ENCODE measurements around the gene PRDX1.

The PRDX1 gene

GRCh38 chr1:45521413-45522323 is at the start of gene PRDX1:
TSS of gene PRDX1 (minus strand) at chr1:45521884. CDS start at chr1:45519043, 2,841 bp downstream.
- no peaks in the 10 kb centered on the region for H3K9me3 ChIP-seq (ENCODE audit: control insufficient read depth, low read length)
- peak within 1 kb of the TSS; percentile 77 for H3K4me2 ChIP-seq (ENCODE audit: low read length)
- H3K4me3 ChIP-seq (ENCODE audit: low read depth, low read length): peak within 1 kb of the TSS; percentile 86
- no peaks in the 10 kb centered on the region for H3K79me2 ChIP-seq
- no peaks in the 10 kb centered on the region for H3K27me3 ChIP-seq (ENCODE audit: control insufficient read depth, insufficient read depth, low read length)
- H3K9ac ChIP-seq: peak within 1 kb of the TSS; percentile 37
- TF ChIP-seq CTCF (IDR thresholded peaks at IDR 0.05): no peak
- no peaks in the 10 kb centered on the region for H3K4me1 ChIP-seq
- no peaks in the 10 kb centered on the region for H3K36me3 ChIP-seq (ENCODE audit: control insufficient read depth, insufficient read depth, low read length)
- H2AFZ ChIP-seq: peak within 1 kb of the TSS; percentile 90
- peak within 1 kb of the TSS; percentile 76 for H3K27ac ChIP-seq

DNA sequence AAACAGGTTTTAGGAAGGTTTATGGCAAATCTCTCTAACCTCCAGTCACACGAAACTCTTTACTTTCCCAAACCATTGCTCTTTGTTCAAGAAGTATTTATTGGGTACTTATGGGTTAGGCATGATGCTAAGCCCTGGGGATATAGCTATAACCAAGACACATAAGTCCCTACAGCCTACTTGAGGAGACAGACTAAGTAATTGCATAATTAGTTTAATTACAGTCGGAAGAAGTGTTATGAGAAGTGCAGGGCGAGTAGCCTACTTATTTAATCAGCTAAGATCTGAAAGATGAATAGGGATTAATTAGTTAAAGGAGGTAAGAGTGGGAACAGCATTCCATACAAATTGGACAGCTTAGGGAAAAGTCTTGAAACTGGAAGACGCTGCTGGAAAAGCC is 48.9 kb upstream of the PRDX1 start:
- no peak for TF ChIP-seq CTCF (IDR thresholded peaks at IDR 0.05)
- Histone ChIP-seq H3K79me2 (no peaks in the 10 kb centered on the region), H3K27me3 (ENCODE audit: control insufficient read depth, insufficient read depth, low read length) (no peaks in the 10 kb centered on the region), H3K9ac (no peak overlapping the region), H3K27ac (no peak overlapping the region), H3K9me3 (ENCODE audit: control insufficient read depth, low read length) (no peaks in the 10 kb centered on the region), H3K4me1 (no peaks in the 10 kb centered on the region), H3K36me3 (ENCODE audit: control insufficient read depth, insufficient read depth, low read length) (no peaks in the 10 kb centered on the region), H3K4me2 (ENCODE audit: low read length) (no peak overlapping the region), H3K4me3 (ENCODE audit: low read depth, low read length) (no peak overlapping the region), H2AFZ (no peak overlapping the region)

GRCh38 chr1:45569962-45570581 is 48.4 kb upstream of the PRDX1 start:
- no peaks in the 10 kb centered on the region for H3K36me3 ChIP-seq (ENCODE audit: control insufficient read depth, insufficient read depth, low read length)
- no peak overlapping the region for H3K9ac ChIP-seq
- H3K4me1 ChIP-seq: no peaks in the 10 kb centered on the region
- H3K79me2 ChIP-seq: no peaks in the 10 kb centered on the region
- H3K9me3 ChIP-seq (ENCODE audit: control insufficient read depth, low read length): no peaks in the 10 kb centered on the region
- no peak overlapping the region for H3K4me3 ChIP-seq (ENCODE audit: low read depth, low read length)
- H2AFZ ChIP-seq: no peak overlapping the region
- no peak overlapping the region for H3K27ac ChIP-seq
- no peaks in the 10 kb centered on the region for H3K27me3 ChIP-seq (ENCODE audit: control insufficient read depth, insufficient read depth, low read length)
- peak; percentile 91 for TF ChIP-seq CTCF (IDR thresholded peaks at IDR 0.05)
- no peak overlapping the region for H3K4me2 ChIP-seq (ENCODE audit: low read length)

DNA sequence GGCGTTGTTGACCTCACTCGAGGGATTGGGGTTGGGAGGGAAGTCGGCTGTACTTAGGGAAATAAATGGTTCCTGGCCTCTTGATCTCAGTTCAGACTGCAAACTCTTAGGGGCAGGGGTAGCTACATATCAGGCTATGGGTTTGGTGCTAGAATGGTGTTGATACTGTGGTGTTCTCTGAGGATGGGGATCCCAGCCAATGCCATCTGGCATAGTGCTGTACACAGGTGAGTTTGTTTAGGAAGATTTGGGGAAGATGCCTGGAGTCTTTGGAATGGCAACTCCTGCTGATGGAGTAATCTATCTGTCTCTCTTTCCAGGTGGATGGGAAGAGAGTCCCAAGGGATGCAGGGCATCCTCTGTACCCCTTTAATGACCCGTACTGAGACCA is 47.9 kb upstream of the PRDX1 start:
- H3K9ac ChIP-seq: no peak overlapping the region
- no peaks in the 10 kb centered on the region for H3K36me3 ChIP-seq (ENCODE audit: control insufficient read depth, insufficient read depth, low read length)
- H3K27me3 ChIP-seq (ENCODE audit: control insufficient read depth, insufficient read depth, low read length): no peaks in the 10 kb centered on the region
- H3K4me3 ChIP-seq (ENCODE audit: low read depth, low read length): no peak overlapping the region
- no peaks in the 10 kb centered on the region for H3K4me1 ChIP-seq
- H3K9me3 ChIP-seq (ENCODE audit: control insufficient read depth, low read length): no peaks in the 10 kb centered on the region
- H3K79me2 ChIP-seq: no peaks in the 10 kb centered on the region
- H2AFZ ChIP-seq: no peak overlapping the region
- no peak overlapping the region for H3K27ac ChIP-seq
- TF ChIP-seq CTCF (IDR thresholded peaks at IDR 0.05): no peak
- no peak overlapping the region for H3K4me2 ChIP-seq (ENCODE audit: low read length)

All from parathyroid adenoma (tissue), 2 donors.